CD4-positive, alpha-beta T cell treated with Interleukin-17A for 4 hours (primary cell): ENCODE data around the gene MPP4.
"Not testable (repeated sequence)": the region's sequence is repeated elsewhere in the genome, so short reads cannot be mapped to it uniquely, and the experiment has no call there.

ENCODE experiments used
- DNase-seq: peaks from one replicate; pipeline ENCODE4 v3.0.0-alpha.2; 2020; ENCODE audit warnings: mixed read lengths

The MPP4 gene

DNA sequence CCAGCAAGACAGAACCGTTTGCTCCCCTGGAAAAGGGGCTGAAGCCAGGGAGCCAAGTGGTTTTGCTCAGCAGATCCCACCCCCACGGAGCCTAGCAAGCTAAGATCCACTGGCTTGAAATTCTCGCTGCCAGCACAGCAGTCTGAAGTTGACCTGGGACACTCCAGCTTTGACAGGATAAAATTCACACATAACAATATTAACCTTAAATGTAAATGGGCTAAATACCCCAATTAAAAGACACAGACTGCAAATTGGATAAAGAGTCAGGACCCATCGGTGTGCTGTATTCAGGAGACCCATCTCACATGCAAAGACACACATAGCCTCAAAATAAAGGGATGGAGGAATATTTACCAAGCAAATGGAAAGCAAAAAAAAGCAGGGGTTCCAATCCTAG lies 27.2 kb downstream of the MPP4 start:
- DNase-seq: not testable (repeated sequence)

DNA sequence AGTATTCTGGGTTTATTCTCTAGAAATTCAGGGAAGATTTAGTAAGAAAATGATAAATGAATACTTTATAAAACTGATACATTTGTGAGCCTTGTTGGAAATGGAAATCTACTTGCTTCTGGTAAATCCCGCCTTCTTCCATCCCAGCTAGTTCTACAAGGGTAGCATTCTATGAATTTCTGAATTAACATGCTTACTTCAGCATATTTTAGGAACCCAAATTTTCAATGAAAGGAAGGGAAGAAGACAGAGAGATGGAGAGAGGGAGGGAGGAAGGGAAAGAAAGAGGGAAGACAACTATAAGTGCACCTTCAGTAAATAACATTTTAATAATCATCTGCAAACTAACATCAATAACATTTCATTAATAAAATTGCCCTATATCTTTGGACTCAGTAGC lies 28.6 kb downstream of the MPP4 start:
- DNase-seq: no peak

DNA sequence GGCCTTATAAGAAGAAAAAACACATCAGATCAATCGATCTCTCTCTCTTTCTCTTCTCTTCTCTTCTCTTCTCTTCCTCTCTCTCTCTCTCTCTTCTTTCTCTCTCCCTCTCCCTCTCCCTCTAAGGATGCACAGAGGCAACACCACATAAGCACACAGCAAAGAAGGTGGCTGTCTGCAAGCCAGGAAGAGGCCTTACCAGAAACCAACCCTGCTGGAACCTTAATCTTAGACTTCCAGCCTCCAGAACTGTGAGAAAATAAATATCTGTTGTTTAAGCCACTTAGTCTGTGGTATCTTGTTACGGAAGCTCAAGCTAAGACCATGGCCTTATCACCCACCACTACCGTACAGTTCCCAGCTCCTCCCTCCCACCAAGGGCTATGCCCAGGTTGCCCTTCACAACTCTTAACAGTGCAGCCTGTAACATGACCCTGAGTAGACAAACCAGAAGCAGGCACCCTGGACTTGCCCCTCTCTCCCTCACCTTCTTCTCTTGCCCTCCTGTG lies 30.0 kb downstream of the MPP4 start:
- no peak for DNase-seq

DNA sequence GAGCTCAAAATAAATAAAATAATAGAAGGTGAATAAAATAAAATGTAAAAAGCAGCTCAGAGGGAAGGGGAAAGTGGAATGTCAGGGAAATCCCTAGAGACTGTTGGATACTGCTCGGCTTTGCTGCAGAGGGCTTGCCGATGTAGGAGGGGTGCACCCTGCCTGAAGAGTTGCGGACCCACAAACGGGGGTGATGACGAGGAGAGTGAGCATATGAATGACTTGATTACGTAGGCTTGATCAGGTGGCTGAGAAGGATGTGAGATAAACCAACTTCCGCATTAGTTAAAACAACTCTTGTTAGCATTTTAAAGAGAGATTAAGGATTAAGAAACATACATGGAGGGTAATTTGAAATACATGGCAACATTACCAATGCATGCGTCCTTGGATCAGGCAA lies 34.1 kb downstream of the MPP4 start:
- DNase-seq: no peak

DNA sequence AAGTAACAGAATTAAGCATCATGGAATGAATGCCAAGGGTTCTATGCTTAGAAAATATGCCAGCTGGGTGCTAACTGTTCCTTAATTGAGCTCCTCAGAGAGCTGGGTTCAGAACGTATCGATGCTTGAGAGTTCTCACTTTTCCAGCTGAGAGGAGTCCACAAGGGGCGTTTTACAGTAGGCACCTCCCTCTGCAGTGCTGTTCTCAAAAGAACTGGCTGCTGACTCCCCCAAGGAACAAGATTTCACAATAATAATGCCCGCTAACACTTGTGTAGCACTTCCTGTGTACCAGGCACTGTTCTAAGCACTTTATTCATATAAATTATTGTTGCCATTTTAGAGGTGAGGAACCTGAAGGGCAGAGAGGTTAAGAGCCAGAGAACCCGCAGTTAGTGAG lies 37.1 kb downstream of the MPP4 start:
- DNase-seq: no peak

DNA sequence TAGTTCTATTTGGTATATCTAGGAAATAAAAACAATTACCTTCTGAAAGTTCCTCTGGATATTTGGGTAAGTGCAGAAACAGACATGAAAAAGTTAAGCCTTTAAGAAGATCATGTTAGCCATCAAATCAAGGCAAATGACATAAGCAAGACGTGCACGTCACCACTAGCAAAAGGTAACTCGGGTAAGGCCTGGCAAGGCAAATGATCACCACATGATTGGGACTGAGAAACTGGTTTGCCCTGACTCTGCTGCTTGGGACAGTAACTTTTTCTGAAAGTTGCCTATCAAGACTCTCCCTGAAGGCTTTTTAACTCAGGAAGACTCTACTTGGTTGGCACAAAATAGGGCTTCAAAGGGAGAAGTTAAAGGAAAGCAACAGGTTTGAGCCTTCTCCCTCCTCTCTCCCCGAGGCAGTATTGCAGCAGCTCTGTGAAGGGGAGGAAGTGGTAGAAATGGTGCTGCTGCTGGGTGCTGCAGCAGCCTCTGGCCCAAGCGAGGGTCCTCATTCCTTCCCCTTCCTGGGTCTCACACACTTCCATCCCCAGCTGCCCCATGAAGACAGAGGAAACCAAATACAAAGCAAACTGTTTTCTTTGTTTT lies 38.0 kb downstream of the MPP4 start:
- DNase-seq: no peak

DNA sequence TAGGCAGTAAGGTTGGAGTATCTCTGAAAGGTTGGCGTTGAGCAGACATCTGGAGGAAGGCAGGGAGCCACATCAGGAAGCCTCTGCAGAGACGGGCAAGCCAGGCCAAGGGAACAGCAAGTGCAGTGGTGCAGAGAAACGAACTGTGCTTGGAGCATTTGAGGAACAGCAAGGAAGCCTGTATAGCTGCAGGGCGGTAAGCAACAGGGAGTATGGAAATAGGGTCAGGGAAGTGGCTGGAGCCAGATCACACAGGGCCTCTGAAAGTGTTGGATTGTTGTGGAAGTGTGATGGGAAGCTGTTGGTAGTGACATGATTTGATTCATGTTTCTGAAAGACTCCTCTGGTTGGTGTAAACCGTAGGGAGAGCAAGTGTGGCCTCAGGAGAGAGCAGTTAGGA lies 41.7 kb downstream of the MPP4 start:
- DNase-seq: no peak

DNA sequence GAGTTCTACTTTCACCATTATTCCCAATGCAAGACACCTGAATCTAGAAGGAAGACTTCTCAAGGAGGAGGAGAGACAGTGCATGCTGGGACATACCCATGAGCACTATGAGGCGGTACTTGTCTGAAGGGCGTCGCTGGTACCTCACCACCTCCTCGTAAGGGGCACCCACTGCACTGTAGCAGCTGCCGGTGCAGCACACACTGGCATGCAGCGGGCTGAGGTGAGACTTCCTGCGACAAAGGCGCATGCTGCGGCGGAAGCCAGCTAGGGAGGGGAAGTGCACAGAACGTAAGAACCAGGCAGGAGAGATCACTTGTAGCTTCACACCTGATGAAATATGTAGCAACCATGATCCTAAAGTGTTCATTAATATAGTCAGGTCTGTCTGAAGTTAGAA lies 42.3 kb downstream of the MPP4 start:
- no peak for DNase-seq

DNA sequence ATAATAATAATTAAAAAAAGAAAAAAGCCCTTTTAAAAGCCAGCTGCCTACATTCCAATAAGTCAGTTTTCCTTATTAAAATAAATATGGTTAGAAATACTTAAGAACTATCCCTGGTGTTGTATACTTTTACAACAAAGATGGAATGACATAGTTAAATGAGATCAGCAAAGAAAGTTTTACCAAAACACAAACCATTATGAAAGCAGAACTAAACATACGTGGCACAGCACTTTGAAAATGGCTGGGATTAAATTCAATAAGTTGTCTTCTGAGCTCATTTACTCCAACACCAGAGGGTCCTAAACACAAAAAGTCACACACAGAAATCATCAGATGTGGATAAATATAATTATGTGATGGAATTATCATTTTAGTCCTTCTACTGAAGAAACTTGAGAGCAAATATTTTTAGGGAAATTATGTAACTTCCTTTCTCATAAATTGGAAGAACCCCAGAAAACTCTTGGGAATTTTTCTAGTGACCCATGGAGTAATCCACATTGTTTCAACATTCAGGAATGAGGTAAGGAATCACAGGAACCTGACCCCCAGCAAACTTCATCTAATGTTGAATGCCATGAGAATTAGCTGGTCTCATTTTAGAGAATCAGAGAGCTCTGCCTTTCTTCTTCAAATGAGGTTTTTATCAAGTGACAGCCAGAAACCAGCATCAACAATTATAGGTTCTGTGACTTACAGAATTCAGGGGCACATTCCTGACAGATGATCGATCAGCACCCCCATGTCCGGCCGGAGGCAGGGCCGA lies 43.6 kb downstream of the MPP4 start:
- DNase-seq: no peak

DNA sequence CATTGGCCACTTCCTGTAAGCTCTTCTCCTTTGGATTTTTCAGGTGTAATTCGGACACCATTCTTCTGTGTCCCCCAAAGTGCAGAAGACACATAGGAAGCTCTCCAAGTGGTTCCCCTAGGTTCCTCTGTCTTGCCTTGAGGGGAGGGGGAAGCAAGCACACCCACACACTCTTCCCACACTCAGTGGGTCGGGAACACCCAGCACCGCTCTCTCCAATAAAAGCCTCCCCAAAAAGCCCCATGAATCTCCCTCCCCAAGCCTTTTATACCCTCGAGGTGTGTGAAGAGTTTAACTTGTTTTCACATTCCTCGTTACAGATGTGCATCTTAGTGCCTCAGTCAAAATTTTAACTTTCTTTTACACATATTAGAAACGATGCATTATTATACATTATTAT lies 45.2 kb downstream of the MPP4 start:
- DNase-seq: no peak

DNA sequence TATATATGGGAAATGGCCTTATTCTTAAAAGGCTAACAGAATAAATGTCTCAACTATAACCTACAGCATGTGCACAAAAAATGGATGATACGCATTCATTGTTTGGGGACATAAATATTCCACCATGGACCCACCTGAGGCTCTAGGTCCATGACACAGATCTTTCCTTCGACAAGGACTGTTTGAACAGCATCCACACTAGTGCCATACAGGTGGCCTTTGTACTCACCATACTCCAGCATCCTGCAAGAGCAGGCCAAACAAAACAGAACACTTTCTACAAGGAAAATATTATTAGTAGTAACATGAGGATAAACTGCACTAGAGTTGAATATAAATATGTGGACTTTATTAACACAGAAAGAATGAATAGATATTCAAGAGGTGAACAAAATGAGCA lies 49.0 kb downstream of the MPP4 start:
- no peak for DNase-seq

DNA sequence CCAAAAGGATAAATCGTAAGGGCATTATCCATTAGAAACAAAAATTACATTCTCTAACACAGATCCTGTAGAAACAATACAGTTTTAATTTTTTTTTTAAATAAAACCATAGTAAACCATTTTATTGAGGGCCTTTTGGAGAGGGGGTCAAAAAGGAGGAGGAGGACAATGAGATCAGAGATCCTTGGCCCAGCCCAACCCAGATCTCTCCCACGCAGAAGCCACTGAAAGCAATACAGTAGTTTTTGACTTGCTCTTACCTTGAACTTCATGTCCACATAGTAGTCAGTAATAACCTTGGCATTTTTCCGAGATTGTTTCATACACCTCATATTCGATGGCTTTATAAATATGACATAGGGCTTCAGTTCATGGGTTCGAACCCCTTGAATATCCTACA lies 51.0 kb downstream of the MPP4 start:
- DNase-seq: no peak

DNA sequence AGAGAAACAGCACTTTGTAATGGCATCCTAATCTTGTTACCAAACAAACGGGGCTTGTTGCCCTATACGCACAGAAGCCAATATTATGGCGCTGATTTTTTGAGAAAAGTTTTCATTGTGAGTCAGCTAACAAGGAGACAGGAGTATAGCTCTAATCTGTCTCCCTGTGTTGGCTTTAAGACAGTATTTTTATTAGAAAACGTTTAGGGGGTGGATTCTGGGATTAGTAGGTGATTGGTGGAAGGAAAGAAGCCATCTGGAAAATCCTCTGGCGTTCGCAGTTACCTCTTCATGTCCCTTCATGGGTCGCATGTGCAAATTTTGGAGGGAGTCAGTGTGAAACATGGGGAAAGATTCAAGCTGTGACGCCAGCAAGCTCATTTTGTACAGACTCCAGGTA lies 54.4 kb downstream of the MPP4 start:
- no peak for DNase-seq

DNA sequence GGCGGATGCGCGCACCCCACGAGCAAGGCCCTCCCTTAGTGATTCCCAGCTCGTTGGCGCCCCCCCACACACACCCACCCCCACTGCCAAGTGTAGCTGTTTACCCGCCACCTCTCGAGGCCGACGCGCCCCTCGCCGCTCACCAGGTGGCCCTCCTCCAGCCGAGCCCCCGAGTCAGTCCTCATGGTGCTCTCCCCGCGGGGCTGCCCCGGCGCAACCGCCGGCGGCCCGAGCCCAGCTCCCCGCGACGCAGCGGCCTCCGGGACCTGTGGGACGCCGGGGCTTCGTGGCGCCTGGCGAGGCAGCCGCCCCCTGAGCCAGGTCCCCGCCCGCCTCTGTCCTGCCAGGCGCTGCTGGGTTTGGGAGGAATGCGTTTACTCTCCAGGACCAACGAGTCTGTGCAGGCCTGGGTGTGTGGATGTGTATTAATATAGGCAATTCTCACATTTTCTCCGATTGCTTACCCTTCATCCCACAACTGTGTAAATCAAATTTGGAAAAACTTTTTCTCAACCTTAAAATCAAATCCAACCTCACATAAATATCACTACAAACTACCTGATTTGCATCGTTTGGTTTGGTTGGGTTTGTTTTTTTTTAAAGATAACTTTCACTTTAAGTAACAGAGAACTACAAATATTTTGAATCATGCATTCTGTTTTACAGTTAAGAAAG lies 55.1 kb downstream of the MPP4 start, which contains the start of gene TMEM237:
TSS of gene TMEM237 (minus strand) at position 288 of the 675 bp plus-strand sequence. CDS start at position 185, 103 bp downstream.
- DNase-seq: peak; percentile 72

DNA sequence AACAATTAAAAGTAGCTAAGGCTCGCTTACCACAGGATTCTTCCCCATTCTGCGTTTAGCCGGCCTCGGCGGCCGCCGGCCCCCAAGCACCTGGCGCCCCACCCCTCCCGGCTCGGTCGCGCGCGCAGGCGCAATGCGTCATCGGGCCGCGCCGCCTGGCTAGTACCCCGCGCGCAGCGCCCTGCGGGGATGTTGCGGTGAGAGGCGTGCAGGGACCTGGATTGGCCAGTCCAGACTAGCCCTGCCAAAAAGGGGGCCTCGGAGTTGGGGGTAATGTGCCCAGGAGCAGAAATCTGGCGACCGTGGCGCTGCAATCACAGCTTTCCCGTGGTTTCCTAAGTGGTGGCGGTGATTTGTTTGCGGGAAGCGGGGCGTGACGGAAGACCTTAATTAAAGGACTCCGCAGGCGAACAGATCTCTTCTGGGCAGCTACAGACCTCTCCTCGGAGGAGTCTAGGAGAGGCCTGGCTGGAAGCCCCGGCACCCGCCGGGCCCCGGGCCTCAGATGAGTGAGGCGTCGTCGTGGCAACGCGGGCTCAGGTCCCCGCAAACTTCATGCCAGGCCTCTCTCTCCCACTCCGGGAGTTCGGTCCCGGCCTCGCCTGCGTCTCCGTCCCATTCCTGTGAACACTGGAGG lies 55.7 kb downstream of the MPP4 start:
- DNase-seq: peak; percentile 85

DNA sequence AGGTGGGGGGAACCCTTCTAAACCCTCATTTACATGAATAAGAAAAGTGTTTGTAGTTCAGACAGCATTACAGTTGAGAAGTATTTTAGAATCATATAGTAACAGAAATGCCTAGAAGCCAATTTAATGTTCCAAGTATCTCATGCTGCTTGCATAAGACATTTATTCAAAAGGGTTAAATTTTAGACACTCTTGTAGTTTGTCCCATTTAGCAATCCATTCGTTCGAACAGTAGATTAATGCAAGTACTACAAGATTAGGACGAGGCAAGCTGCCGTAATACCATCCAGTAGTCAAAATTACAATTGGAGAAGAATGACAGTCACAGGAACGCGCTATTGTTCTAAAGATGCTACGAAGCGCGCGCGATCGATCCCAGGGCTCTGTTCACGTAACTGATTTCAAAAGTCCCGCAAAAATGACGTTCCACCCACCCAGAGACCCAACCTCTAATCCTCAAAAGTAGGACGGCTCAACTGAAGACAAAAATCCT lies 56.3 kb downstream of the MPP4 start:
- no peak for DNase-seq

DNA sequence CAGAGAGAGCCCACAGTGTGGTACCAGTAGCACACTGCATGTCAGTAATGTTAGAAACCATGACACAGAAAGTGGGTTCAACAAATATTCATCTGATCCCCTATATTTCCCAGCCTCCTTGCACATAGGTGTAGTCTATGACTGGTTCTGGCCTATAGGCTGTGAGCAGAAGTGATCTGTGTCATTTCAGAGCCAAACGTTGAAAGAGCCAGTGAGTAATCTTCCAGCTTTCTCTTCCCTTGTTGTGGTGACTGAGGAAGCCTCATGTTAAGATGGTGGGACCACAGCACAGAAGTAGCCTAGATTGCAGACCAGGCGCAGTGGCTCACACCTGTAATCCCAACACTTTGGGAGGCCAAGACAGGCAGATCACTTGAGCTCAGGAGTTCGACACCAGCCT lies 59.2 kb downstream of the MPP4 start:
- DNase-seq: no peak

DNA sequence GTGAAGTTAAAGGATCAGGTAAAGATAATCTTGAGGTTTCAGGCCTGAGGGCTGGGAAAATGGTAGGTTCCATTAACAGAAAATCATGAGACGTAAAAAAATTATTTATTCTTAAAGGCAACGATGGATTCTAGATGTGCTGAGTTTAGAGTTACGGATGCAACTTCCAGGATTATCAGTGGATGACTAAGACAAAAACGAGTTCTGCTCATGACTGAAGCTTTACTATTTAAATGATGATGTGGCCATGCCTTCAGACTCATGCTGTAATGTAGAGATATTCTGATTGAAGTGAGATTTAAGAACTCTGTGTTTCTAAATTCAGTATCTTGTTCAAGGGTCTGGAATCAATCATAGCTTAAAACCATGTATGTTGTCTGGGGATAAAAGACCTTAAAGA lies 60.1 kb downstream of the MPP4 start:
- no peak for DNase-seq

DNA sequence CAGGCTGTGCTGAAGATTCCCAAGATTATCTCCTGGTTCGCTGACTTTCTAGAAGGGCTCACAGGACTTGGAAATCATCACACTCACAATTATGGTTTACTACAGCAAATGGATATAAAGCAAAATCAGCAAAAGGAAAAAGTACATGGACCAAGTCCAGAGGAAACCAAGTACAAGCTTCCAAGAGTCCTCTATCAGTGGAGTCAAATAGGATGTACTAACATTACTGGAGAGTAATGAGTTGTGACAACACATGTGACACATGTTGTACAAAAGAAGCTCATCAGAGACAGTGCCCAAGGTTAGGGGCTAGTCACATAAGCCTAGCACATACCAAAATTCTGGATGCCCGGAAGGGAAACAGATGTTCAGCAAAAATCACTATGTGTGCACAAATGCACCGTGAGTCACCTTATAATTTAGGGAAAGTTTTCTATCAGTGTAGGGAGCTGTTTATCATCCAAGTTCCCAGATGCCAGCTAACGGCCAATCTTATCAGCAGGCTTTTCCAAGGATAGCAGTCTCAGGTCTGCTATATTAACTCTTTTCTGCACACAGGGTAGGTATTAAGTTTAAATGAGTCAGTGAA lies 64.7 kb downstream of the MPP4 start:
- DNase-seq: no peak

DNA sequence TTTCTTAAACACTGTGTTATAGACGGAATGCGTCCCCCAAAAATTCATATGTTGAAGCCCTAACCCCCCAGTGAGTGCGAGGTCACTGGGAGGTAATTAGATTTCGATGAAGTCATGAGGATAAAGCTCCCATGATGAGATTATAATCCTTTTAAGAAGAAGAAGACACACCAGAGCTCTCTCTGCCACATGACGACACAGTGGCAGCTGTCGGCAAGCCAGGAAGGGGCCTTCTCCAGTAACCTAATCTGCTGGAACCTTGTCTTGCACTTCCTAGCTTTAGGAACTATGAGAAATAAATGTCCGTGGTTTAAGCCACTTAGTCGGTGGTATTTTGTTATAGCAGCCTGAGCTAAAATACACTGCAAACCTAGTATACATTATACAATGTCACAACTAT lies 67.4 kb downstream of the MPP4 start:
- no peak for DNase-seq

DNA sequence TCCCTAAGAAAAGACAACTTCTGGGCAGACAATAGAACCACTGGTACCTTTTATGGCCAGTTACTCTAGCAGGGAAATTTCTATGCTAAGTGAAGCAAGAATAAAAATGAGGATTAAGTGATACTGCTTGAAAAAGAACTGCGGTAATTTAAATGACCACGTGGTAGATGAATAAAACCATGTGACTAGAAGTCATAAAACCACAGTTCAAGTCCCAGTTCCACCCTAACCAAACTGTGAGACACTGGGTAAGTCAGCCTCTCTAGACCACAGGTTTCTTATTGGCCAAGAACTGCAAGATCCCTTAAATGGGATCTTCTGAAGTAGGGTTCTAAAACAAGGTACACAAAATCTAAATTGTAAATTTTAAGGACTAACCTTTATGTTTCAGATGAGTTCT lies 67.9 kb downstream of the MPP4 start:
- DNase-seq: no peak

DNA sequence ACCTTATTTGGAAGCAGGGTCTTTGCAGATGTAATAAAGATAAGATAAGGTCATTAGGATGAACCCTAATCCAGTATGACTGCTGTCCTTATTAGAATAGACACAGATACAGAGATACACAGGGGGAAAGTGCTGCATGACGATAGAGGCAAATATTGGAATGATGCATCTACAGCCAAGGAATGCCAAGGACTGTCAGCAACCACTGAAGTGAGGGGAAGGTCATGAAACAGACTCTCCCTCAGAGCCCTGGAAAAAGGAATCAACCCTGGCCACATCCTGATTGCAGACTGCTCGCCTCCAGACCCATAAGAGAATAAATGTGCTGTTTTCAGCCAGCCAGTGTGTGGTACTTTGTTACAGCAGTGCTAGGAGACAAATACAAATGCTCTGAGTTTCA lies 69.9 kb downstream of the MPP4 start:
- no peak for DNase-seq
